ENCODE measurements around the gene DDX17.
"Not testable (repeated sequence)": the region's sequence is repeated elsewhere in the genome, so short reads cannot be mapped to it uniquely, and the experiment has no call there.

The DDX17 gene

DNA sequence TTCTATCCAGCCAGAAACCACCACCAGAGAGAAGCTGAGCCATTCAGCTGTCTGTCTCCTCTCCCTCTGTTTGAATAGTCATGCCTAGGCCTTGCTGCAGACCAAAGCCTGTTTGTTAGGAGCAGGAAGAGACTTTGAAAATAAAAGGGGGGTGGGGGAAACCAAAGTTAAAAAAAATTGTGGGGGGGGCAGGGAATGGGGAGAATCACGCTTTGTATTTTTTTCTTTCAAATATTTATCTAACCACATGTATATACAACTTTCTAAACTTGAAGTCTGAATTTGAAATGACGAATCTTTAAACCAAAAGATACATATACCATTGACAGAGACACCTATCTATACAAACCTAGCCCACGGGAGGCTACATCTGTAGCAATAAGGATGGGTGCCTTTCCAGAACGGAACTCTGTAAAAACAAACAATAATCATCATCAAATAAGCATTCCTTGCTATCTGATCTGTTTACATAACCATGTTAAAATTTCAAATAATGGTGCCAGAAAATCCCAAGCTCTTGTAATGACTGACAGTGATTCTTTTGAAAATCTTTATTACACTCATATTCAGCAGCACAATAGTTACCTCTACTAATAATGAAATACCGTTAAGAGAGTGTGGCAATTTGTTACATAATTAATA lies 14.3 kb downstream of the DDX17 start:
- DNase-seq (ENCODE audit: low read depth), result no peak

DNA sequence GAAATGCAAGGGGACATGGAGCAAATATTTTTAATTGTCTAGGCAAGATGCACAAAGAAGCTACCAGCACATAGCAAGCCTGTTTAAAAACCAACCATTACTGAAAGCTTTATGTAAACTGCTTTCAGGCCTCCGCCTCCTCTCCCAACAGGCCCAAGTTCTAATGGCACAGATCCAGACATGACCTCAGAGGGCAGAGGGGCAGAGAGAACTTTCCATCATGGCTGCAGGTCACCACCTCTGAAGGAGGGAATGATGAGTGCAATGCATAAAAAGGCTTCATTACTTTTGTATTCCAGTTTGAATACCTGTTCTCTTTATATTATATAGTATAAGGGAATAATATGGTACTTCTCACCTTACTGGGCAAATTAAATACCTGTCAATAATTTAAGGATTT lies 15.2 kb downstream of the DDX17 start:
- no peak for DNase-seq (ENCODE audit: low read depth)

DNA sequence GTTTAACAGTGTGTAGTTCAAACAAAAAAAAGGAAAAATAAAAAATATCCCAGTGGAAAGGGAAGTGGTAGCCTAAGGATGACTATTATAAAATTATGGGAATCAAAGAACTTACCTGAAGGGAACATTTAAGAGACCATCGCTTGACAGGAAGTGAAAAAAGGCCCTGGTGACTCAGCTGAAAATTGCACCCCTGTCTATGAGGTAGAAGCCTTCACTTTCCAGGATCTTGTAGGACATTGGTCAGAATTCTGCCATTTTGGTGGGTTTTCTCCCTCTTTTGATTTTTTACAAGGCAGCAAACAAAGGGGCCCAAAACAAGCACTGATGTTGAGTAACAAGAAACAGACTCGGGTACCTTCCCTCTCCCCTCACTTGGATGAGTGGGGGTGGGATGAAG lies 15.6 kb downstream of the DDX17 start:
- no peak for DNase-seq (ENCODE audit: low read depth)

DNA sequence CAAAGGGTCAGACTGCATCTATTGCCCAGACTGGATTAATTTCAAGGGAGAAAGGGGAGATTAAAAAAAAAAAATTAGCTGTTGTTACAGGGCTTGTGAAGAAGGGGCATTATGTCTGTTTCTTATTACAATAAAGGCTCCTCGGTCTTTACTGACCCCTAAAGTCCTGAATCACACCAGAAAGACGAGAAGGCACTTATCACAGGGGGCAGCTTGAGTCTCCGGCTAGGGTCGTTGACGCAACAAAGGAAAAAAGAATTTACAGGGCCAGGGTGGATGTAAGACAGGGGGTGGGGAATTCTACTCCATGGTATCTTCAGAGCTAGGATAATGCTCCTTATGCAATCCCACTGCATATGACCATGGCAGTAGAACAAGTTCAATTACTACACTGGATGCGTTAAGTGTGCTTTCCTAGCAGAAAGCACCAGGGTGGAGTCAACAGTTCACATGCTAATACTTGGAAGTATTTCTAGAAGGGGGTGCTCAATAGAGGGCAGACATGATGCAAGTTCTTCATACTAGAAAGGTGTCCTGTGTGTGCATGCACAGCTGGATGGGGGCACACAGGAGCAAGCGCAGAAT lies 16.5 kb downstream of the DDX17 start:
- DNase-seq (ENCODE audit: low read depth), result no peak

DNA sequence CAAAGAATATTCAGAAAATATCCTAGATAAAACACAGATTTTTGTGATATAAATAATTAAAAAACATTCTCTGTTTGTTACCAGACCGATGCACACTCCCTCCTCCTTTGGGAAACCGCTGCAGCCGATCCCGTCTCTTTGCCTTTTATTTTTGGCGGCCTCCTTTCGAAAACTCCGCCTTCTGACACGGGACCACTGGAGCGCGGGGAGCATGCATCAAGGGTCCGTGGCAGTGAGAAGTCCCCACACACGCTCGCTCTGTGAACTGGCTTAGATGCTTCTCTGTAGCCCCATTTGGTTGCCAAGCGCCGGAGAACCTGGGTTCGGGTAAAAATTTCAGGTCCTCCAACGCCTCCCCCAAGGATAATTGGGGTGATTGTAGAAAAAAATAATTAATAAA lies 17.0 kb downstream of the DDX17 start:
- no peak for DNase-seq (ENCODE audit: low read depth)

DNA sequence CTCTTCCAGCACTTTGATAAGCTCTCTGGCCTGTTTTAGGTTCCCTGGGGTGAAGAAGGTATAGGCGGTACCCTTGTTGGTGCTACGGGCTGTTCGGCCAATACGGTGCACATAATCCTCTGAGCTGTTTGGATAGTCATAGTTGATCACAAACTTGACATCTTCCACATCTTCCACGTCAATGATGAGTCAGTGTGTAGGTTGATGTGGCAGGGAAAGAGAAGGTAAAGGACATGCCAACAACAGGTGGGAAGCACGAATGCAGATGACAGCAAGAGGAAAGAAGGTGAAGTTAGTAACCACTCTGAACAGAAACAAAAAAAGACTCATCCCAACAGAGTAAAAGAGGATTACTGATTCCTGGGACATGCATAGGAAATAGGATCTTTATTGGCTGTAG lies 18.2 kb downstream of the DDX17 start:
- DNase-seq (ENCODE audit: low read depth), result no peak

DNA sequence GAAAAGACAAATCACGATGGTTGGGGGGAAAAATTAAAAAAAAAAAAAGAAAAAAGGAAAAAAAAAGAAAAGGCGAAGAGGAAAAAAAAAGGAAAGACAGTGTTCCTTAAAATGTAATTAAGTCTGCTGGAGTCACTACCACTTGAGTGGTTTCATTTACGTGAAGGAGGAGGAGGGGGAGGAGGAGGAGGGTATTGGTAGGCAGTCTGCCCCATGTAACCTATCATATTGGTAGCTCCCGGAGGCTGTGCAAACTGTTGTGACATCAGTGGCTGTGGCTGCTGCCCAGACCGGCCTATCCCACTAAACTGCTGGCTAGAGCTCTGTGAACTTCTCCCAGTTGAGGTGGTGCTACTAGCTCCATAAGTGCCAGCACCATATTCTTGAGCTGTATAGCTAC lies 20.3 kb downstream of the DDX17 start:
- no peak for DNase-seq (ENCODE audit: low read depth)

DNA sequence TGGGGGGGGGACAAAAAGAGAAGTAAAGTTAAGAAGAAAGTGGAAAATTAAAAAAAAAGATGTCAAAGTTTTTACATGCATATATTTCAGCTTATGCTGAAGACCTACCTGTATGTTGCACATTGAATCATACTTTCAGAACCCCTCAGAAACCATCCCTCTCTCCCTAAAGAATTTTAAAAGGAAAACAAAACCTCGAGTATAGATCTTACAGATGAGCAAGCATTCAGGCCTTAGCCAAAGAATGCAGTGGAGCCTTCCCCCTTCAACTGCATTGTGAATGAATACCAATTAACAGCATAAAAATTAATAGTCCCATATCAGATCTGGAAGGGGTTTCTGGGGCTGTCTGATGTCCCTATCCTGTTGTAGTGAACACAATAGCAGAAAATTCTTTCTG lies 21.9 kb downstream of the DDX17 start:
- no peak for DNase-seq (ENCODE audit: low read depth)

DNA sequence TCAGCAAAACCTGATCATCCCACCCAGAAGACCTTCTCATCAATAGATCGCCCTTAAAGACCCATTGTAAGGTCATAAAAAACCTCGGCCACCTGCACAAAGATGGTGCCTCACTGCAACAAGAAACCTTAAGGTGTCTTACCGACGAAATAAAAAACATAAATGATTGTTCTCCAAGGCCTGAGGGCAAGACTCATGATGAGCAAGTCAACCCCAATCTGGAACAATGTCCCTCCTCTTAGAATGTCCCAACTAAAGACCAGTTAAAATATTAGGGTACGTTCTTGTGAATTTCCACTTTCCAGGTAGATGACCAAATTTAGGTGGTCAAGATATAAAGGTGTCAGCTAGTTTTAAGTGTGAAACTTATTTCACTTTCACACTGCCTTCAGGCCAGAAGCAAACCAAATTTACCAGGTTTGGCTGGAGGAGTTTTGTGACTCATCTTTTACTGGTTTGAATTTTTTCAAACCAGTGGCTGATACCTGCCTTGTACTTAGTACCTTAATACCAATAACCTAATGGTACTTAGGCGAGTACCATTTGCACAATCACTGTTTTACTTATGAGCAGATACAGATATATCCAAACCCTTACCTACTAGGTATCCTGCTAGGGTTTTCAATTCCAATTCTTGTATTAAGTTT lies 23.3 kb downstream of the DDX17 start:
- DNase-seq (ENCODE audit: low read depth), result no peak

DNA sequence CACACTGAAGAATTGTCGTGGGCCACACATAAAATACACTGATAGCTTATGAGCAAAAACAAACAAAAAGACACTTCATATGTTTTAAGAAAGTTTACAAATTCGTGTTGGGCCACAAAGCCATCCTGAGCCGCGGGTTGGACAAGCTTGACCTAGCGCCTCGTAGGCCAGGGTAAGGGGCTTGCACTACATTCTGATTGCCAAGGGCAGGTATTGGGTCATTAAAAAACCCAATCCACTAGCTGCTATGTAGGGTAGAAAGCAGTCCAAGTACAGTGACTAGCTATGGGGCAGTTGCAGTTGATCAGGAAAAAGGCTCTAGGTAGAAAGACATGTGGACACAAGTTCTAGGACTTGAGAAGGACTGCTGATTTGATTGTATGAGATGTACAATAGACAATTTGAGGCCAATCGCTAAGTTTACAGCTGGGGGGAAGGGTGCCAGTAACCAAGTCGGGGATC lies 24.2 kb downstream of the DDX17 start:
- DNase-seq (ENCODE audit: low read depth), result no peak

DNA sequence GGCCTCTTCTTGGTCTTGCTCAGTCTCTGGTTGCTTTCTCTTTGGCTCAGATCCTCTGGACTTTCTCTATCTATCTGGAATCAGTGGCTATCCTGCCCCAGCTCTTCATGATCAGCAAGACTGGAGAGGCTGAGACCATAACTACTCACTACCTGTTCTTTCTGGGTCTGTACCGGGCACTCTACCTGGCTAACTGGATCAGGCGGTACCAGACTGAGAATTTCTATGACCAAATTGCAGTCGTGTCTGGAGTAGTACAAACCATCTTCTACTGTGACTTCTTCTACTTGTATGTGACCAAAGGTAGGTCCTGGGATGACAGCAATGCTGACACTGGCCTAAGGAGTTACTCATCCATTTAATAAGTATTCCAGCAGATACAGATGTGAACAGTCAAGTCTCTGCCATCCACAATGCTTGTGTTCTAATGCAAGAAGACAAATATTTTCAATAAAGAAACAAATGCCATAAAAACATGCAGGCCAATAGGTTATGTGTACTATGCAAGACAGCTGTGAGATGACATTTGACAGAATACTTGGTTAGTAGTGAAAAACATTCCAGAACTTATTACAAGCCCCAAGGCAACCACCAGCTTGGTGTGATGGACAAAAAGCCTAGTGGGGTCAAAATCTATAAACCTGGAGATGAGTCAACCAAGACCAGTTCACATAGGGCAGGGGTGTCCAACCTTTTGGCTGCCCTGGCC lies 24.8 kb downstream of the DDX17 start:
- DNase-seq (ENCODE audit: low read depth), result no peak

DNA sequence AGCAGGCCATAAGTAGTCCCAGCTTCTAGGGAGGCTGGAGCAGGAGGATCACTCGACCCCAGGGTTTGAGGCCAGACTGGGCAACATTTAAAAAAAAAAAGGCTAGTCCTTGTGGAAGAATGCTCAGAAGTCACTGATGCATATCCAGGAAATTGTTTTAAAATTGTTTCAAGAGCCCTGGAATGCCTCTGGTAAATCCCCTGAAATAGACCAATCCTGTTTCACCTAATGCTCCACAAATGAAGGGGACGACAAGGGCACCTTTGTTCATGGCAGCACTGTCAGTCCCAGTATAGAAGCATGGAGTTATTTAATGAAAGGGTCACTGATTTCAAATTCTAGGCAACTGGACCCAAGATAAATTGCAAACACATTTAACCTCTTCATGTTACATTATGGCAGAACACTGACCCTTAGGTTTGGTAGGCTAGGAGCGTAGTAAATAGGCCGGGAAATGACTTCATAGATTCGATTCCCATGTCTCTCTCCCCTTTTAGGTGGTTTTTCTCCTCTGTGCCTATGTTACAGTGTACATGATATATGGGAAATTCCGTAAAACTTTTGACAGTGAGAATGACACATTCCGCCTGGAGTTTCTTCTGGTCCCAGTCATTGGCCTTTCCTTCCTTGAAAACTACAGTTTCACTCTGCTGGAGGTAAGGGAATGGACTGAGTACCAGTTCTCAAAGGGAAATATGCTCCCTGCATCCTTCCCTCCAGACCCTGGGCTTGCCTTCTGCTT lies 26.8 kb downstream of the DDX17 start:
- DNase-seq (ENCODE audit: low read depth), result no peak

DNA sequence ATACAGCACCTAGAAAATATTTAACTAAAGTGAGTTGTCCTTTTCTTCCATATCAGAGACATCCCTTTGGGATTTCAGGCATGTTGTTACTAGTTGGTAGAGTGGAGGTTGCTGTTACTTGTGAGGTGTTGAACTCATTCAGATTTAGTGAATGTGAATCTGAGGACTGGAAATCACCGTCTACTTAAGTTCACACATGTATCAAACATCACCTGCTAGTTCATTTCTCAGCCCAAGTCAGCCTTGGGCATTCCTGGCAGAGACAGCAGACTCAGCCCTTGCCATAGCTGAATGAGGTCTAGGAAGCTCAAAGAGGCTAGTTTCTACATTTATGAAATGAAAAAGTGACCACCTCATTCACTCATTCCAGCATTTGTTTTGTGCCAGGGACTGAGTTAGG lies 28.5 kb downstream of the DDX17 start:
- no peak for DNase-seq (ENCODE audit: low read depth)

DNA sequence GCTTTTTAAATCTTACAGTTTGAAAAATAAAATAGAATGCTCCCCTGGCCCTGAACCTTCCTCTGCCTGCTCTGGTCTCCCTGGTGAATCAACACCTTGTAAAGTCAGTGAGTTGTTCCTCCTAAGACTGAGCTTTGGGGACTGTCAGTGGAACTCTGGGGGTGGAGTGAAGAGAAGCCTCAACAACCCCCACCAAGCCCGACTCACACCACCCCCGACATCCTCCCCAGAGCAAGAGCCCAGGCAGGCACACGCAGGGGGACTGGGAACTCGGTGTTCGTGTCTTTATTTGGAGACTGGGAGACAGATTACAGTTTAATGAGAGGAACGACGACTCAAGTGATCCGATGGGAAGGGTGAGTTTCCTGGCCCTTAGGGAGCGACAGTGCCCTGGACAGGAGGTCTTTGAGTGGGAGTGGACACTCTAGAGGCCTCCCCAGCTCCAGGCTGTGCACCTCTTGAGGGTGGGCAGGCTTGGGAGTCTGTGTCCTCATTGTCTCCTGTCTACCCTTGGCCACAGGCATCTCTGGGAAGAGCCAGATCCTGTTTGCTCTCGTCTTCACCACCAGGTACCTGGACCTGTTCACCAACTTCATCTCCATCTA lies 32.0 kb downstream of the DDX17 start:
- DNase-seq (ENCODE audit: low read depth), result no peak

DNA sequence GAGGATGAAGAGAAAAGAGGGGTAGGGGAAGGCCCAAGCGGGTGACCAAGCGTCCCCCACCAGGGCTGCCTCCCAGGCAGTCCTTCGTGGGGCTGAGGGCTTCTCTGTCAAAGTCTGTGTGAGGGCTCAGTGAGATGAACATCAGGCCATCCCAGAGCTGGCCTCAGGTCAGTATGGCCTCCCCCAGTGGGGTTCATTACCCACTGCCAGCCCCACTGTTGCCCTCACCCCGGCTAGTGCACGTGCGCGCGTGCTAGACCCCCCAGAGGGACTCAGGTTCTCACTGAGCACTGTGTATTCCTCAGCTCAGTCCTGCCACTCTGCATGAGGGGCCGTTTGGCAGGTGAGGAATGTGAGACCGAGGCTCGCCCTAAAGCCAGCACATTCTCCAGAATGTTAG lies 34.9 kb downstream of the DDX17 start:
- no peak for DNase-seq (ENCODE audit: low read depth)

DNA sequence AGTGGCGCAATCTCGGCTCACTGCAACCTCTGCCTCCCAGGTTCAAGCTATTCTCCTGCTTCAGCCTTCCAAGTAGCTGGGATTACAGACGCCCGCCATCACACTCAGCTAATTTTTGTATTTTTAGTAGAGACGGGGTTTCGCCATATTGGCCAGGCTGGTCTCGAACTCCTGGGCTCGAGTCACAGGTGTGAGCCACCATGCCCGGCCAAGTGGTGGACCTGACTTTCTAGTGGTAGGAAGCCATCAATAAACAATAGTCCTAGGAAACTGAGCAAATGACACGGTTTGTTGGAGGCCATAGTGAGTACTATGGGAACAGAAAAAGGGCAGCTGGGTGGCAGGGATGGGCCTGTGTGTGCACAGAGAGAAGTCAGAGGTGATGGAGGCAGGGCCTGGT lies 35.9 kb downstream of the DDX17 start:
- not testable (repeated sequence) for DNase-seq (ENCODE audit: low read depth)

DNA sequence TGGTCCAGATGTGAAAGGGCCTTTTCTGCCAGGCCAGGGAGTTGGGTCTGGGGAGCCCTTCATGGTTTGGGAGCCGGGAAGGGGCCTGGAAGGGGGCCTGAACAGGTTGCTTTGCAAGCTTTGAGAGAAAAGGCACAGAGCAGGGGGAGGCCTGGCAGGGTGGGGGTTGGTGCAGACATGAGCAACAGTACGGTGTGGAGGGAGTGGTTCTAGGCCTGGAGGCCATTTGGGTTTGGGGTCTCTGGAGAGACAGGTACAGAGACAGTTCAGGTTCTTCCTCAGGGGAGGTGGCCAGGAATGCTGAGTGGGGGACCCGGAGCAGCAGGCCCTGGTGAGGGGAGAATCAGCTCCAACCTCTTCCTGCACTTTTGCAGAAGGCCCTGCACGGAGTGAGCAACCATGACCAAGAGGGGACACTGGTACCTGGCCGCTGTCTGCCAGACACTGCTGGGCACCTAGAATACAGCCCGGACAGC lies 36.8 kb downstream of the DDX17 start:
- no peak for DNase-seq (ENCODE audit: low read depth)

DNA sequence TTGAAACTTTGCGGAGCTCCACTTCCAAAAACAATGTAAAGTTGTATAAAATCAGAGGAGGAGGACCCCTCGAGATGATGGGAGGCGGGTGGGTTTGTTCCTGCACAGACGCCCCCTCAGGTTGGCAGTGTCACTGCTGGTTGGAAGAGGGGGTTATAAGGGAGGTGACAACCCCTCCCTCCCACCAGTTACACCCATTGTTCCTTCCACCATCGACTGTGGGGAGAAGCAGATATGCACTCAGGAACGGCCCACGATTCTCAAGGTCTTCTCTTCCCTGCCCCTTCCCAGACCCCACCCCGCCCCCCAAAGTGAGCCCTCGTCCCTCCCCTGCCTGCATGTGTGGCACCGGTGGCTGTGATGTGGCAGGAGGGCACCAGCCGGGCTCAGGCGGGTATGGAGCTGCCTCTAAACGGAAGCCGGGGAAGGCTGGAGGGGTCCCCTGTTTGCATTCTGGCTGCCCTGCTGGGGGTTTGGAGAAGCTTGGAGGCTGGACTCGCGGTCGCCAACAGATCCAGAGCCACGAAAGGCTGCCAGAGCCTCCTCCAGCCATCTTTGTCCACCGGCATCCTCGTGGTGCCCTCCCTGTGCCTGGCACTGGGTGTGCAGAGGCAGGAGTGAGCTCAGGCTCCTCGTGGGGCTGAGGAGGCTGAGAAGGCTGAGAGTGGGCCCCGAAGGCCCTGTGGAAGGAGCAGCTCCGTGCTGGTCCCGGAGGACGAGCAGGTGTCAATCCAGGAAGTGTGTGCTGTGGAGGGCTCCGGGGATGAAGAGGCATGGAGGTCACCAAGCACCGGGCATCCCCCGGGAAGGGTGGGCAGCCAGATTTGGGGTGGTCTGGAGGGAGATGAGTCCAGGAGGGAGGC lies 37.4 kb downstream of the DDX17 start:
- no peak for DNase-seq (ENCODE audit: low read depth)

DNA sequence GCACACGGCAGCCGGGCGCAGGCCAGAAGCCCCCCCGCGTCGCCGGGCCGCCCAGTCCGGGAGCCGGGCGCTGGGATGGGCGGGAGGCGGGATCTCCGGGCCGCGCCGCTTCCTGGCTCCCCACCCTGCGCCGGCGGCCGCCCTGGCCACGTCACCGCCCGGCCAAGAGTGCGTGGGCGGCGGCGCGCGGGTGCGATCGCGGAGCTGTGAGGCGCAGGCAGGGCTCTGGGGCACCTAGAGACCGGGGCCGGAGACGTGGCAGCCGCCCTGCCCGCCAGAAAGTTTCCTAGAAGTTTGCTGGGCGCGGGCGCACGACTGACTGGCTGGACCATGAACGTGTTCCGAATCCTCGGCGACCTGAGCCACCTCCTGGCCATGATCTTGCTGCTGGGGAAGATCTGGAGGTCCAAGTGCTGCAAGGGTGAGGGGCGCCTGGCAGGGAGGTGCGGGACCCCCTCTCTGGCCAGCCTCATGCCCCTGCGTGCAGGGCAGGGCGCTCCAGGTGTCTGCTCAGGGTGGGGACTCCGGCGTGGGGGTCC lies 38.1 kb downstream of the DDX17 start, which contains the start of gene KDELR3:
KDELR3 (plus strand) TSS at position 193 of the 539 bp plus-strand sequence; CDS start at position 331, 138 bp downstream.
- DNase-seq (ENCODE audit: low read depth), result peak; percentile 33

DNA sequence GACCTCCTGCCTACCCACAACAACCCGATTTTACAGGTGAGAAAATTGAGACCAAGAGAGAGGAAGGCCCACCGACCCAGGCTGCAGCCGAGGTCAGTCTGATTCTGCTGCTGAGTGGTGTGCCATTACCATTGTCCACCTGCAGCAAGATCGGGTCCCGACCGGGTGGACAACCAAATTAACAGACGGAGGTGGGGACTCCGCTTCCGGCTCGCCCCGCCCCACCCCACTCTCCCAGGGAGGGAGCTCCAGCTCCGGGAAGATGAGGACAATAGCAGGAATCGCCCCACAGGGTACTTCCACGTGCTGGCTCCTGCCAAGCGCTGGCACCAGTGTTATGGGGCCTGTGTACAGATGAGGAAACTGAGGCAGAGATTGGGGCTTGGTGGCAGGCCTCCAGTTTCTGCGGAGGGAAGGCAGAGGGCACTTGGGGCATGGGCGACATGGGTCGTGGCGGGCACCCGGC lies 38.6 kb downstream of the DDX17 start:
- DNase-seq (ENCODE audit: low read depth), result no peak

Data from activated T-helper 9 cell treated with anti-CD3 and anti-CD28 coated beads, Interleukin-2, amount 50 U/mL, for 16 hours (primary cell).